ENCODE results near the gene NDC1.
A peak's percentile ranks its signal among the peaks of the same experiment; 100 is the strongest.

DNA sequence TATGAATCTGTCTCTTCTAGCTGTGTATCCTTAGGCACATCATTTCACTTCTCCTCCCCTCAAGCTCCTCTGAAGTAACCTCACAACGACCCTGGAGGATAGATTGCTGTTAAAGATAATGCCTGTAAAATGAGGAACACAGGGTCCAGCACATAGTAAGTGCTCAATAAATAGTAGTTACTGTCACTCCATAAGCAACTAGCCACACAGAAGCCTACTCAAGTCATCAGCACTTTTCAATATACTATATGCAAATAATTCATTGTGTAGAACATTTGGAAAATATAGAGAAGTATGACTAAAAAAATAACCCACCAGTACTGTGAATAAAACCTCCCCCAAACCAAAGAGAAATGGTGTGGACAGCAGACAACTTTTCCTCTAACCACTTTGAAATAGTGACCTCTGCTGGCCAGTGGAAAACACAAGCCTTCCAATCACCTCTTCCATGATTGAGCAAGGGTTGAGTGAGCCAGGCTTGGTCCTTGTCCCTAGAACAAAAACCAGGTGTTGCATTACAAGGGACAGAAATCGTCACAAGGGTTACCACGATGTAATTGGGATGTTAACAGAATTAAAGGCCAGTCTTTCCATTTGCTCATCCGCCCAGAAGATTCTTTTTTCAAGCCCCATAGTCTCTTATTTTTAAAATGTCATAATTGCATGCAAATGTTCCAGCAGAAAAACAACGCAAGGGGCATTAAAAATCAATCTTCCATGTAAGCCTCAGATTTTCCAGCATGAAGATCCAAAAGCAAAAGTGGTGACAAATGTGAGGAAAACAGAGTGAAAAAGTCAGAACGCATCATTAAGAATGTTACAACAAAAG lies 83.4 kb downstream of the NDC1 start:
- TF ChIP-seq, protein P1, sequence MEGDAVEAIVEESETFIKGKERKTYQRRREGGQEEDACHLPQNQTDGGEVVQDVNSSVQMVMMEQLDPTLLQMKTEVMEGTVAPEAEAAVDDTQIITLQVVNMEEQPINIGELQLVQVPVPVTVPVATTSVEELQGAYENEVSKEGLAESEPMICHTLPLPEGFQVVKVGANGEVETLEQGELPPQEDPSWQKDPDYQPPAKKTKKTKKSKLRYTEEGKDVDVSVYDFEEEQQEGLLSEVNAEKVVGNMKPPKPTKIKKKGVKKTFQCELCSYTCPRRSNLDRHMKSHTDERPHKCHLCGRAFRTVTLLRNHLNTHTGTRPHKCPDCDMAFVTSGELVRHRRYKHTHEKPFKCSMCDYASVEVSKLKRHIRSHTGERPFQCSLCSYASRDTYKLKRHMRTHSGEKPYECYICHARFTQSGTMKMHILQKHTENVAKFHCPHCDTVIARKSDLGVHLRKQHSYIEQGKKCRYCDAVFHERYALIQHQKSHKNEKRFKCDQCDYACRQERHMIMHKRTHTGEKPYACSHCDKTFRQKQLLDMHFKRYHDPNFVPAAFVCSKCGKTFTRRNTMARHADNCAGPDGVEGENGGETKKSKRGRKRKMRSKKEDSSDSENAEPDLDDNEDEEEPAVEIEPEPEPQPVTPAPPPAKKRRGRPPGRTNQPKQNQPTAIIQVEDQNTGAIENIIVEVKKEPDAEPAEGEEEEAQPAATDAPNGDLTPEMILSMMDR (IDR thresholded peaks at IDR 0.05 in 8 of 11, conservative IDR thresholded peaks at IDR 0.05 in 3 of 11), result peak; percentile 14 to 69 (median 54)
- TF ChIP-seq POLR2A (IDR thresholded peaks at IDR 0.05), result no peak

Measured in spleen (tissue), 7 donors.